HepG2 (cell line): ENCODE measurements around the gene VAV2. TPM values are rescaled to one million over a fixed set of nuclear protein-coding genes. Genes with fewer than 3 reads are reported as not detected.

Experiments used
- EEA1 ChIP-seq: sonication (generic); formaldehyde crosslinking; IDR thresholded peaks from 2 replicates; pipeline ENCODE4 v1.5.1; 2020; ENCODE audit warnings: mild to moderate bottlenecking, missing genetic modification reagents, borderline replicate concordance
- GTF3A ChIP-seq: sonication (generic); formaldehyde crosslinking; conservative IDR thresholded peaks from 2 replicates; pipeline ENCODE4 v1.4.0; 2020; ENCODE audit warnings: mild to moderate bottlenecking, missing genetic modification reagents
- KLF11 ChIP-seq: IDR thresholded peaks from 2 replicates; pipeline ENCODE4 v1.6.1; 2016; ENCODE audit warnings: missing compliant biosample characterization
- PAX8 ChIP-seq: sonication (generic); formaldehyde crosslinking; IDR thresholded peaks from 2 replicates; pipeline ENCODE4 v1.8.0; 2022; ENCODE audit warnings: mild to moderate bottlenecking, missing genetic modification reagents, borderline replicate concordance
- PITX1 ChIP-seq: sonication (generic); formaldehyde crosslinking; IDR thresholded peaks from 2 replicates; pipeline ENCODE4 v1.5.1; 2020; ENCODE audit warnings: mild to moderate bottlenecking, missing genetic modification reagents
- PPARG ChIP-seq: conservative IDR thresholded peaks from 2 replicates; pipeline ENCODE4 v1.6.1; 2016; ENCODE audit warnings: missing biosample characterization, missing genetic modification reagents
- RBM39 ChIP-seq: fragments of 200-400 bp; formaldehyde crosslinking; IDR thresholded peaks from one replicate; pipeline ENCODE4 v1.6.1; 2018; ENCODE audit warnings: antibody characterized with exemption, mild to moderate bottlenecking, low read depth, low read length; ENCODE audit not compliant: poor library complexity, severe bottlenecking
- RFXAP ChIP-seq: sonication (generic); formaldehyde crosslinking; IDR thresholded peaks from 2 replicates; pipeline ENCODE4 v1.4.0; 2020; ENCODE audit warnings: missing genetic modification reagents, borderline replicate concordance
- TBP ChIP-seq: sonication (generic); formaldehyde crosslinking; IDR thresholded peaks from 2 replicates; pipeline ENCODE4 v1.5.0; 2020; ENCODE audit warnings: missing genetic modification reagents
- TCF7 ChIP-seq: sonication (generic); IDR thresholded peaks from 2 replicates; pipeline ENCODE4 v1.6.1; 2016; ENCODE audit warnings: antibody characterized with exemption, low read depth
- TOE1 ChIP-seq: sonication (generic); formaldehyde crosslinking; IDR thresholded peaks from 2 replicates; pipeline ENCODE4 v1.4.0; 2020; ENCODE audit warnings: mild to moderate bottlenecking, missing genetic modification reagents
- ZC3H13 ChIP-seq: sonication (generic); formaldehyde crosslinking; IDR thresholded peaks from 2 replicates; pipeline ENCODE4 v1.8.1; 2023; ENCODE audit warnings: mild to moderate bottlenecking, missing genetic modification reagents, moderate library complexity
- ZFX ChIP-seq: sonication (generic); formaldehyde crosslinking; IDR thresholded peaks from 2 replicates; pipeline ENCODE4 v1.4.0; 2020; ENCODE audit warnings: mild to moderate bottlenecking, low read depth, missing genetic modification reagents, moderate library complexity
- ZNF550 ChIP-seq: sonication (generic); formaldehyde crosslinking; IDR thresholded peaks from 2 replicates; pipeline ENCODE4 v1.4.0; 2020; ENCODE audit warnings: mild to moderate bottlenecking, missing genetic modification reagents, borderline replicate concordance
- ZNF564 ChIP-seq: sonication (generic); formaldehyde crosslinking; IDR thresholded peaks from 2 replicates; pipeline ENCODE4 v1.8.1; 2023; ENCODE audit warnings: mild to moderate bottlenecking, missing genetic modification reagents
- ZNF777 ChIP-seq: sonication (generic); formaldehyde crosslinking; IDR thresholded peaks from 2 replicates; pipeline ENCODE4 v1.4.0; 2020; ENCODE audit warnings: missing genetic modification reagents
- ZSCAN22 ChIP-seq: sonication (generic); formaldehyde crosslinking; IDR thresholded peaks from 2 replicates; pipeline ENCODE4 v1.4.0; 2020; ENCODE audit warnings: mild to moderate bottlenecking, missing genetic modification reagents
- polyA plus RNA-seq, 8 experiments: library from polyadenylated mRNA; depleted of rRNA in 3 of 8; stranded (reverse) in 7 of 8; unstranded in 1 of 8; fragments of >200 nt; fragmentation: Illumina TruSeq in 4 of 8; extraction: Trizol in 4 of 8; gene quantifications; 2 replicates each; pipeline versions ENCODE4 v1.2.1 to v1.2.3, GENCODE V29; 2011 to 2016; ENCODE audit warnings: low read depth in 4 of 8, missing spikeins in 1 of 8, mixed read lengths in 1 of 8; ENCODE audit not compliant: insufficient read depth in 1 of 8
- total RNA-seq, 5 experiments: library from RNA; depleted of rRNA; stranded (reverse); fragments of >200 nt; fragmentation: Illumina TruSeq; extraction: Trizol; gene quantifications; 2 replicates each; pipeline ENCODE4 v1.2.3, GENCODE V29; 2016; ENCODE audit warnings: low read depth in 1 of 5
- TF ChIP-seq, protein P1 (sequence below): sonication (generic); formaldehyde crosslinking; IDR thresholded peaks from 2 replicates; pipeline ENCODE4 v1.4.0; 2020; ENCODE audit warnings: missing genetic modification reagents, borderline replicate concordance
- TF ChIP-seq, protein P2 (sequence below): sonication (generic); formaldehyde crosslinking; IDR thresholded peaks from 2 replicates; pipeline ENCODE4 v1.5.1; 2020; ENCODE audit warnings: mild to moderate bottlenecking, moderate library complexity, missing genetic modification reagents
- TF ChIP-seq, protein P3 (sequence below): sonication (generic); formaldehyde crosslinking; IDR thresholded peaks from 2 replicates; pipeline ENCODE4 v1.8.1; 2023; ENCODE audit warnings: mild to moderate bottlenecking, moderate library complexity, missing genetic modification reagents
- TF ChIP-seq, protein P4 (sequence below): sonication (generic); formaldehyde crosslinking; IDR thresholded peaks from 2 replicates; pipeline ENCODE4 v1.4.0; 2020; ENCODE audit warnings: missing genetic modification reagents, borderline replicate concordance
- TF ChIP-seq, protein P5 (sequence below): sonication (generic); formaldehyde crosslinking; IDR thresholded peaks from 2 replicates; pipeline ENCODE4 v1.8.0; 2022; ENCODE audit warnings: mild to moderate bottlenecking, missing genetic modification reagents; ENCODE audit not compliant: insufficient replicate concordance

Gene VAV2
- total and polyA plus RNA-seq, 2 of the 13 experiments (the other 11 are each of a cell fraction or from before 2014, with no cell fraction given), result 22.5 to 22.9 TPM

DNA sequence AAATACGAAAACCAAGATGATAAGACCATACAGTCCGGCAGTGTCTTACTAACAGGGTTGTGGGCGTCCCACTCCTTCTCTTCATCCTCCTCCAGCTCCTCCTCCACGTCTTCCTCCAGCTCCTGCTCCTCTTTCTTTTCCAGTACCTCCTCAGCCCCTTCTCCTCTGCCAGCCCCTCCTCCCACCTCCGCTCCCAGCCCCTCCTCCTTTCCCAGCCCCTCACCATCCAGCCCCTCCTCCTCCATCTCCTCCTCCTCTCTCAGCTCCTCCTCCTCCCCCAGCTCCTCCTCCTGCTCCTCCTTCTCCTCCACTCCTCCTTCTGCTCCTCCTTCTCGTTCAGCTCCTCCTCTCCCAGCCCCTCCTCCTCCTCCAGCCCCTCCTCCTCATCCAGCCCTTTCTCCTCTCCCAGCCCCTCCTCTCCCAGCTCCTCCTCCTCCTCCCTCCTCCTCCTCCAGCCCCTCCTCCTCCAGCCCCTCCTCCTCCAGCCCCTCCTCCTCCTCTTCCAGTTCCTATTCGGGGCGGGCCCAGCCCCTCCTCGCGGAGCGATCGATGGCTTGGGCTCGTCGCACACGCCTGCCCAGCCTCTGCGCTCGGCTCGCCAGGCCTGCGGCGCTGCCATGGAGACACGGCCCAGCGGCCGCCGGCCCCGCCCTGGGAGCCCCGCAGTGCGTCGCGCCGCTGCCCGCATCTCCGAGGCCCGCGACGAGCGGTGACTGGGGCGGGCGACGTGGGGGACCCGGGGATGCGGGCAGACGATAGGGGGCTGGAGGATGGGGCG, 32.9 kb upstream of the VAV2 start, which contains the start of gene BRD3OS (continued):
- TF ChIP-seq, protein P1, sequence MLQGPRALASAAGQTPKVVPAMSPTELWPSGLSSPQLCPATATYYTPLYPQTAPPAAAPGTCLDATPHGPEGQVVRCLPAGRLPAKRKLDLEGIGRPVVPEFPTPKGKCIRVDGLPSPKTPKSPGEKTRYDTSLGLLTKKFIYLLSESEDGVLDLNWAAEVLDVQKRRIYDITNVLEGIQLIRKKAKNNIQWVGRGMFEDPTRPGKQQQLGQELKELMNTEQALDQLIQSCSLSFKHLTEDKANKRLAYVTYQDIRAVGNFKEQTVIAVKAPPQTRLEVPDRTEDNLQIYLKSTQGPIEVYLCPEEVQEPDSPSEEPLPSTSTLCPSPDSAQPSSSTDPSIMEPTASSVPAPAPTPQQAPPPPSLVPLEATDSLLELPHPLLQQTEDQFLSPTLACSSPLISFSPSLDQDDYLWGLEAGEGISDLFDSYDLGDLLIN (CRISPR knock-in tag), result no peak
- TF ChIP-seq RFXAP (CRISPR knock-in tag) (no peak), ZC3H13 (CRISPR knock-in tag) (peak; percentile 63; the same call in 1 of the 2 replicates), PAX8 (0 out of 2 replicates have a peak, but pooled peaks have one; percentile 69), PPARG (no peak), KLF11 (CRISPR knock-in tag) (no peak), GTF3A (0 out of 2 replicates have a peak, but pooled peaks have one; percentile 56), TOE1 (no peak), TCF7 (no peak), TBP (no peak), ZSCAN22 (CRISPR knock-in tag) (no peak), RBM39 (no peak), PITX1 (CRISPR knock-in tag) (no peak), ZNF777 (CRISPR knock-in tag) (0 out of 2 replicates have a peak, but pooled peaks have one; percentile 18), ZNF550 (CRISPR knock-in tag) (no peak), ZNF564 (CRISPR knock-in tag) (no peak), ZFX (CRISPR knock-in tag) (peak; percentile 81), EEA1 (no peak)
- TF ChIP-seq, protein P2, sequence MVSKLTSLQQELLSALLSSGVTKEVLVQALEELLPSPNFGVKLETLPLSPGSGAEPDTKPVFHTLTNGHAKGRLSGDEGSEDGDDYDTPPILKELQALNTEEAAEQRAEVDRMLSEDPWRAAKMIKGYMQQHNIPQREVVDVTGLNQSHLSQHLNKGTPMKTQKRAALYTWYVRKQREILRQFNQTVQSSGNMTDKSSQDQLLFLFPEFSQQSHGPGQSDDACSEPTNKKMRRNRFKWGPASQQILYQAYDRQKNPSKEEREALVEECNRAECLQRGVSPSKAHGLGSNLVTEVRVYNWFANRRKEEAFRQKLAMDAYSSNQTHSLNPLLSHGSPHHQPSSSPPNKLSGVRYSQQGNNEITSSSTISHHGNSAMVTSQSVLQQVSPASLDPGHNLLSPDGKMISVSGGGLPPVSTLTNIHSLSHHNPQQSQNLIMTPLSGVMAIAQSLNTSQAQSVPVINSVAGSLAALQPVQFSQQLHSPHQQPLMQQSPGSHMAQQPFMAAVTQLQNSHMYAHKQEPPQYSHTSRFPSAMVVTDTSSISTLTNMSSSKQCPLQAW, result no peak
- TF ChIP-seq, protein P3, sequence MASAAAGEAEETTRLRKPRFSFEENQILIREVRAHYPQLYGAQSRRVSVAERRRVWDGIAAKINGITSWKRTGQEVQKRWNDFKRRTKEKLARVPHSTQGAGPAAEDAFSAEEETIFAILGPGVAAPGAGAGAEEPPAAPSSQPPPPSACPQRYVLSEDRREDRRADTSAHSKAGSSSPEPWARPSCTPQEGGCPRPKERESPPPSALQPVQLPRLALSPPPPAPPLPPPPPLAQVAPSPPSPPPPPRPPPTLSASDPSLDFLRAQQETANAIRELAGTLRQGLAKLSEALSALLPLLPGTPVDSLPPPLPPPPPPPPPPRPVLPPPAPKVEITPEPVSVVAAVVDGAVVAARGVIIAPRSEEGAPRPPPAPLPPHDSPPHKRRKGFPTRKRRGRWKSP (CRISPR knock-in tag), result no peak
- TF ChIP-seq, protein P4, sequence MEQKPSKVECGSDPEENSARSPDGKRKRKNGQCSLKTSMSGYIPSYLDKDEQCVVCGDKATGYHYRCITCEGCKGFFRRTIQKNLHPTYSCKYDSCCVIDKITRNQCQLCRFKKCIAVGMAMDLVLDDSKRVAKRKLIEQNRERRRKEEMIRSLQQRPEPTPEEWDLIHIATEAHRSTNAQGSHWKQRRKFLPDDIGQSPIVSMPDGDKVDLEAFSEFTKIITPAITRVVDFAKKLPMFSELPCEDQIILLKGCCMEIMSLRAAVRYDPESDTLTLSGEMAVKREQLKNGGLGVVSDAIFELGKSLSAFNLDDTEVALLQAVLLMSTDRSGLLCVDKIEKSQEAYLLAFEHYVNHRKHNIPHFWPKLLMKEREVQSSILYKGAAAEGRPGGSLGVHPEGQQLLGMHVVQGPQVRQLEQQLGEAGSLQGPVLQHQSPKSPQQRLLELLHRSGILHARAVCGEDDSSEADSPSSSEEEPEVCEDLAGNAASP (CRISPR knock-in tag), result 0 out of 2 replicates have a peak, but pooled peaks have one; percentile 16
- TF ChIP-seq, protein P5, sequence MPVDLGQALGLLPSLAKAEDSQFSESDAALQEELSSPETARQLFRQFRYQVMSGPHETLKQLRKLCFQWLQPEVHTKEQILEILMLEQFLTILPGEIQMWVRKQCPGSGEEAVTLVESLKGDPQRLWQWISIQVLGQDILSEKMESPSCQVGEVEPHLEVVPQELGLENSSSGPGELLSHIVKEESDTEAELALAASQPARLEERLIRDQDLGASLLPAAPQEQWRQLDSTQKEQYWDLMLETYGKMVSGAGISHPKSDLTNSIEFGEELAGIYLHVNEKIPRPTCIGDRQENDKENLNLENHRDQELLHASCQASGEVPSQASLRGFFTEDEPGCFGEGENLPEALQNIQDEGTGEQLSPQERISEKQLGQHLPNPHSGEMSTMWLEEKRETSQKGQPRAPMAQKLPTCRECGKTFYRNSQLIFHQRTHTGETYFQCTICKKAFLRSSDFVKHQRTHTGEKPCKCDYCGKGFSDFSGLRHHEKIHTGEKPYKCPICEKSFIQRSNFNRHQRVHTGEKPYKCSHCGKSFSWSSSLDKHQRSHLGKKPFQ (CRISPR knock-in tag), result no peak
